ENCODE measurements around the gene KNSTRN.

The KNSTRN gene

GRCh38 chr15:40366457-40367370 lies 15.8 kb upstream of the KNSTRN start:
- DNase-seq: no peak

GRCh38 chr15:40367371-40367685 lies 15.2 kb upstream of the KNSTRN start:
- no peak for DNase-seq

- peak; percentile 81 to 91 for DNase-seq
Measured at GRCh38 chr15:40367686-40368611, 14.6 kb upstream of the KNSTRN start.

GRCh38 chr15:40368719-40369473 lies 13.6 kb upstream of the KNSTRN start:
- DNase-seq: no peak

- DNase-seq: no peak
Measured at GRCh38 chr15:40369474-40369869, 13.0 kb upstream of the KNSTRN start.

GRCh38 chr15:40369971-40370370 lies 12.6 kb upstream of the KNSTRN start:
- DNase-seq: no peak

- DNase-seq: no peak
Measured at GRCh38 chr15:40372981-40373380, 9.5 kb upstream of the KNSTRN start.

GRCh38 chr15:40377606-40378005 lies 4.9 kb upstream of the KNSTRN start:
- no peak for DNase-seq

GRCh38 chr15:40379374-40379773 lies 3.1 kb upstream of the KNSTRN start:
- no peak for DNase-seq

GRCh38 chr15:40379853-40380252 lies 2.7 kb upstream of the KNSTRN start:
- no peak for DNase-seq

GRCh38 chr15:40380636-40381035 lies 1.9 kb upstream of the KNSTRN start:
- DNase-seq: no peak

- DNase-seq: no peak
Measured at GRCh38 chr15:40381818-40382529, 547 bp upstream of the KNSTRN start.

GRCh38 chr15:40386480-40386879 lies 4.0 kb downstream of the KNSTRN start:
- no peak for DNase-seq

- DNase-seq: no peak
Measured at GRCh38 chr15:40388941-40389823, 6.7 kb downstream of the KNSTRN start.

GRCh38 chr15:40389824-40390595 lies 7.5 kb downstream of the KNSTRN start:
- no peak for DNase-seq

- DNase-seq: no peak
Measured at GRCh38 chr15:40392986-40393948, 10.7 kb downstream of the KNSTRN start.

- DNase-seq: no peak
Measured at GRCh38 chr15:40397688-40398412, 15.3 kb downstream of the KNSTRN start.

- DNase-seq: peak in 1 of 2 experiments; percentile 43
Measured at GRCh38 chr15:40398413-40398873, 15.9 kb downstream of the KNSTRN start.
